Lower lobe of right lung (tissue), 2 donors: Measurements from ENCODE around the gene TENM4. TPM values are rescaled to one million over a fixed set of nuclear protein-coding genes. Genes with fewer than 3 reads are reported as not detected.

Source experiments
- ATAC-seq, 2 donors: fragments of 200-7000 bp; cut with Tn5 transposase; one replicate each; pipeline ENCODE4 v1.9.1; 2020 to 2022; ENCODE audit warnings: mild to moderate bottlenecking in 2 of 2, moderate library complexity in 2 of 2
- DNase-seq: peaks from one replicate; pipeline ENCODE4 v3.0.0-alpha.2; 2020
- H3K27ac ChIP-seq: fragments of 200-600 bp; one replicate; pipeline ENCODE4 v1.8.0; 2022
- H3K27me3 ChIP-seq: fragments of 200-600 bp; one replicate; pipeline ENCODE4 v1.8.0; 2022; ENCODE audit warnings: low read depth
- H3K36me3 ChIP-seq: fragments of 200-600 bp; one replicate; pipeline ENCODE4 v1.8.0; 2022; ENCODE audit warnings: mild to moderate bottlenecking
- H3K4me1 ChIP-seq: fragments of 200-600 bp; one replicate; pipeline ENCODE4 v1.8.0; 2022
- H3K4me3 ChIP-seq: fragments of 200-600 bp; one replicate; pipeline ENCODE4 v1.8.0; 2022; ENCODE audit warnings: mild to moderate bottlenecking
- H3K9me3 ChIP-seq: fragments of 200-600 bp; one replicate; pipeline ENCODE4 v1.8.0; 2022
- CTCF ChIP-seq: fragments of 200-600 bp; IDR thresholded peaks from one replicate; pipeline ENCODE4 v1.8.0; 2022; ENCODE audit warnings: antibody characterized with exemption, mild to moderate bottlenecking
- intact Hi-C: fragments of 100-400 bp; cut with DNase I; formaldehyde crosslinking; loops from one replicate; pipeline ENCODE4 v1.11.0; 2022
- total RNA-seq: library from RNA; stranded (reverse); fragmentation: NEBNext Ultra II Directional; extraction: Animal tissue kit (Norgen Biotek cat#: 25700); gene quantifications from one replicate; pipeline ENCODE4 v1.2.1, GENCODE V29; 2021
- donor health status: DM: no; HTN: yes; CAD: no; lungs with severe emphysema.

TENM4 gene
- total RNA-seq, 1 donor from 2014 or later, result 1.1 TPM

- Histone ChIP-seq H3K4me1 (no peaks in the 10 kb centered on the region), H3K27ac (no peak overlapping the region), H3K4me3 (no peak overlapping the region), H3K9me3 (peaks cover 3% of the 10 kb centered on the region), H3K27me3 (no peaks in the 10 kb centered on the region), H3K36me3 (no peaks in the 10 kb centered on the region)
- no peak for TF ChIP-seq CTCF
- DNase-seq (no peak), ATAC-seq (no peak)
- intact Hi-C loops, result no loop called here
Measured at GRCh38 chr11:78630561-78631303, 810.1 kb downstream of the TENM4 start.

- ATAC-seq, result no peak
- peaks cover 3% of the 10 kb centered on the region for H3K9me3 ChIP-seq
Measured at GRCh38 chr11:78630155-78630554, 810.7 kb downstream of the TENM4 start.

GRCh38 chr11:78622666-78623065 is 818.2 kb downstream of the TENM4 start:
- Histone ChIP-seq H3K36me3 (no peaks in the 10 kb centered on the region), H3K4me1 (no peaks in the 10 kb centered on the region), H3K27me3 (no peaks in the 10 kb centered on the region), H3K27ac (no peak overlapping the region), H3K9me3 (peaks cover 16% of the 10 kb centered on the region), H3K4me3 (no peak overlapping the region)
- DNase-seq (no peak), ATAC-seq (no peak)
- intact Hi-C loops, result no loop called here
- no peak for TF ChIP-seq CTCF

More at GRCh38 chr11:78630155-78630554, 810.7 kb downstream of the TENM4 start:
- intact Hi-C loops, result no loop called here
- Histone ChIP-seq H3K27ac (no peak overlapping the region), H3K4me1 (no peaks in the 10 kb centered on the region), H3K36me3 (no peaks in the 10 kb centered on the region), H3K27me3 (no peaks in the 10 kb centered on the region), H3K4me3 (no peak overlapping the region)
- no peak for TF ChIP-seq CTCF
- no peak for DNase-seq

- Histone ChIP-seq H3K4me3 (no peak overlapping the region), H3K36me3 (no peaks in the 10 kb centered on the region)
- no peak for ATAC-seq
Measured at GRCh38 chr11:78620159-78620558, 820.7 kb downstream of the TENM4 start.

GRCh38 chr11:78615724-78616123 is 825.1 kb downstream of the TENM4 start:
- ATAC-seq, result no peak
- H3K4me1 ChIP-seq, result no peaks in the 10 kb centered on the region
- intact Hi-C loops, result no loop called here
- no peak for TF ChIP-seq CTCF
- H3K4me3 ChIP-seq, result no peak overlapping the region
- H3K9me3 ChIP-seq, result peaks cover 11% of the 10 kb centered on the region
- H3K27ac ChIP-seq, result no peak overlapping the region
- H3K36me3 ChIP-seq, result no peaks in the 10 kb centered on the region
- DNase-seq, result no peak
- no peaks in the 10 kb centered on the region for H3K27me3 ChIP-seq

More at GRCh38 chr11:78620159-78620558, 820.7 kb downstream of the TENM4 start:
- TF ChIP-seq CTCF, result no peak
- no peak overlapping the region for H3K27ac ChIP-seq
- H3K4me1 ChIP-seq, result no peaks in the 10 kb centered on the region
- DNase-seq, result no peak
- peaks cover 16% of the 10 kb centered on the region for H3K9me3 ChIP-seq
- no peaks in the 10 kb centered on the region for H3K27me3 ChIP-seq
- intact Hi-C loops, result no loop called here
